ENCODE results near the gene RGMA. TPM values are rescaled to one million over a fixed set of nuclear protein-coding genes. Genes with fewer than 3 reads are reported as not detected.

The RGMA gene
- total RNA-seq, 1 donor from 2014 or later = not detected

DNA sequence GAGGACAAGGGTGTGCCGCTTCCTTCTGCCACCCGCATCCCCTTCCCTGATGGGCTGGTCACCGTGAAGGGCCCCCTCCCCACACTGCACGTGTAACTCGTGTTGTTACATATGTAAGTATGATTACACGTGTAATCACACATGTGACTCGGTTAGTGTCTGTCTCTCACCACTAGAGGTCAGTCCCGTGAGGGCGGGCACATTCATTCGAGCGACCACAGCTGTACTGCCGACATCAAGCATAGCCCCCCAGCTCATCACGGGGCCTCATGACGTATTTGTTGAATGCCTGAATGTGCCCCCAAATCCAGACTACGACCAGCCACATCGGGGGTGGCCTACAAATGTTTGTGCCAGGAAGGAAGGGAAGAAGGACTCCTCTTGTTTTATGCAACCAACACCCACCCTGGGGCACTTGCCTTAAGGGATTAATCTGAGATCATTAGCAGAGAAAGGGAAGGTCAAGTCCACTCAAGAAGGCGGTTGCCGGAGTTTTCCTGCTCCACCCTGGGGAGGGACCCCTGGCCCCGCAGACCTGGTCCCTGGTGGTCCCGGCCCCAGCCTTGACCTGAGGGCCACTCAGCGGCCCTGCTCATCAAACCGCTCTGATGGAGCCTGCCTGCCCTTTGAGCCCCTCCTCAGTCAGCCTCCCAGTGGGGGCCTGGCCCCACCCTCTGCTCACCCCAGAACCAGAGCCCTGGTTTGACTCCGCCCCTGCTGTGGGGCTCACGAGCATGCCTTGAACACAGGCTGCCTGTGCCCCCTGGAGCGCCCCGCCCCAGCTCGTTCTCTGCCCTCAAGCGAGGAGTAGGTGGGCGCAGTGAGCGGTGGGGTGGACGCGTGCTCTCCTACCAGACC lies 52.8 kb downstream of the RGMA start:
- intact Hi-C loops (cut with micrococcal nuclease) = no loop called here

DNA sequence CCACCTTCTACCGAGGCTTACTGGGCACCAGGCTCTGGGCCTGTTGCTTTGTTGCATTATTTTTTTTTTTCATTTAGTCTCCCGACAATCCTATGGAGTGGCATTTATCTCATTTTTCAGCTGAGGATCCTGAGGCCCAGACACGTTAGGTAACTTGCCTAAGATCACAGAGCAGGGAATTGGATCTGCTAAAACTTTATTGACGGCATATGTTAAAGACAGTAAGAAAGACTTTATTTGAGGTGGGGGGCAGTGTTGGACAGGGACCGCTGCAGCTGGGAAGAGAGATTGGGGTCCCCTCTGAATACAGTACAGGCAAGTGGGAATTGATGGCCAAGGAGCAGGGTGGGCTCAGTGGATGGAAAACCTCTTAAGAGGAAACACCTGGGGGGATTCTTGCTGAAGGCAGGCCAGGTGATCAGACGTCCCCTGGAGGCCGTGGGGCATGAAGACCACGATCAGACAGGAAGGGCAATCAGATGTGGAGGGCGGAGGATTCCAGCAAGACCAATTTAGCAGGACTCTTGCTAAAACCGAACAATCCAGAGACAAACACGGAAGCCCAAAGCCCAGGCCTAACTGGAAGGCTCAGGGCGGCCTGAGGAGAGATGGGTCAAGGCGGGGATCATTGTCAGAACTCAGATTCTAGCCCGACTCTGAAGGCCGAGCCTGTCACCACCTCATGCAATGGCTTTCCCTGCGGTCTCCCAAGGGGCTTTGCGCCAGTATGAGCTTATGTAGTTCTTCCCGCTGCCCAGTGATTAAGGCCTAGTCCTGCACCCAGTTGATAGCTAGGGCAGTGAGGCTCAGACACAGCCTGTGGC lies 53.7 kb downstream of the RGMA start:
- intact Hi-C loops (cut with micrococcal nuclease) = no loop called here

DNA sequence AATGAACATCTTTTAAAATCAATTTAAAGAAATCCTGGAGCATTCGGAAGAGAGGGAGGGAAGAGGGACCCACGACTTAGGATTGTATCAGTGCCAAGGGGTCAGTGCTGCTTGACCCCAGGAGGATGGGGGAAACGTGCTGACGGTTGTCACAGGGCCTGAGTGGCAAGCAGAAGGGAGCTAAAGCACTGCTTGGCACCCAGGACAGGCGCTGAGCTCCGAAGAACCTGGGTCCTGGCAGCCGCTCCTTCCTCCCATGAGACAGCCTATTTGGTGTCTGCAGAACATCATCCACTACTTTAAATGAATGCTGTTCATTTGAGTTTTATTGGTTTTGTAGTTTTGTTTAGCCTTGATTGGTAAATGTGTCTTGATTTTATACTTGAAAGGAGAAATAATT lies 54.5 kb downstream of the RGMA start:
- intact Hi-C loops (cut with micrococcal nuclease) = loop anchor here (5.0 kb wide), 1 partner anchor 963 kb away; no protein-coding TSS in a partner anchor

DNA sequence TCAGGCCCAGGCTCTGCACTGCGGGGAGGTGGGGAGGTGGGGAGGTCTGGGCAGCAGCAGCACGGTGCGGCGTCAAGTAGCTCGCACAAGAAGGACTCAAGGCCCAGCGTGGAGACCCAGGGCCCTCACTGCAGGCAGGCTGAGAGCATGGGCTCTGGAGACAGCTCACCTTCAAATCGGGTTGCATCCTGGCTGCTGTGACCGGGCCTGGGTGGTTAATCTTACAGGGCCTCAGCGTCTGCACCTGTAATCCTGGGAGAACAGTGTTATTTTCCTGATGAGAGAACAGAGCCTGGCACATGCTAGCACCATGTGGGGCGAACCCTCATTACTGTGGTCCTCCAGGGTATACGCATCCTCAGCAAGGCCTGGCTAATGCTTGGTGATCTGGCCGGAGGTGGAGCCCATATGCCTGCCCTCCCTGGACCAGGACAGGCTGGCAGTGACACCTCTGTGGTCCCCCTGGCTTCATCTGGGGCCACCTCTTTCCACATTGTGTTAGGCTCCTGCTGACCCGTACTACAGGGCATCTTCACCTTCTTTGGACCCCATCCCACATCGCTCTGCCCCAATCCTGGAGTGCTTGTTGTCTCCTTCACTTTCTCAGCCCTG lies 55.5 kb downstream of the RGMA start:
- intact Hi-C loops (cut with micrococcal nuclease) = loop anchor here (5.0 kb wide), 1 partner anchor 964 kb away; no protein-coding TSS in a partner anchor

DNA sequence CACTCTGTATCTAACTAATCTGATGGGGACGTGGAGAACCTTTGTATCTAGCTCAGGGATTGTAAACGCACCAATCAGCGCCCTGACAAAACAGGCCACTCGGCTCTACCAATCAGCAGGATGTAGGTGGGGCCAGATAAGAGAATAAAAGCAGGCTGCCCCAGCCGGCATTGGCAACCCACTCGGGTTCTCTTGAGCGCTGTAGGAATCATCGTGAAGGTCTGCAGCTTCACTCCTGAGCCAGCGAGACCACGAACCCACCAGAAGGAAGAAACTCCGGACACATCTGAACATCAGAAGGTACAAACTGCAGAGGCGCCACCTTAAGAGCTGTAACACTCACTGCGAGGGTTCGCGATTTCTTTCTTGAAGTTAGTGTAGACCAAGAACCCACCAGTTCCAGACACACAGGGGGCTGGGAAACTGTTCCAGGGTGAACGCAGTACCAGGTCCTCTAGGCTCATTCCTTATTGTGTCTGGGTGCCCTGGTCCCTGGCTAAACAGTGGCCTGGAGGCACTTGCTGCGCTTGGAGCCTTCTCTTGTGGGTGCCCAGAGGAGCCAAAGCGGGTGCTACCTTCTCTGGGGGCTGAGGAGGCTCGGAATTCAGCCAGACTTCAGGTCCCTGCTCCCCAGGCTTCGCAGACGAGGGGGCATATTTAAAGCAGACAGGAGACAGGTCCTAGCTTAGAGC lies 56.4 kb downstream of the RGMA start:
- intact Hi-C loops (cut with micrococcal nuclease) = loop anchor here (5.0 kb wide), 1 partner anchor 965 kb away; no protein-coding TSS in a partner anchor

DNA sequence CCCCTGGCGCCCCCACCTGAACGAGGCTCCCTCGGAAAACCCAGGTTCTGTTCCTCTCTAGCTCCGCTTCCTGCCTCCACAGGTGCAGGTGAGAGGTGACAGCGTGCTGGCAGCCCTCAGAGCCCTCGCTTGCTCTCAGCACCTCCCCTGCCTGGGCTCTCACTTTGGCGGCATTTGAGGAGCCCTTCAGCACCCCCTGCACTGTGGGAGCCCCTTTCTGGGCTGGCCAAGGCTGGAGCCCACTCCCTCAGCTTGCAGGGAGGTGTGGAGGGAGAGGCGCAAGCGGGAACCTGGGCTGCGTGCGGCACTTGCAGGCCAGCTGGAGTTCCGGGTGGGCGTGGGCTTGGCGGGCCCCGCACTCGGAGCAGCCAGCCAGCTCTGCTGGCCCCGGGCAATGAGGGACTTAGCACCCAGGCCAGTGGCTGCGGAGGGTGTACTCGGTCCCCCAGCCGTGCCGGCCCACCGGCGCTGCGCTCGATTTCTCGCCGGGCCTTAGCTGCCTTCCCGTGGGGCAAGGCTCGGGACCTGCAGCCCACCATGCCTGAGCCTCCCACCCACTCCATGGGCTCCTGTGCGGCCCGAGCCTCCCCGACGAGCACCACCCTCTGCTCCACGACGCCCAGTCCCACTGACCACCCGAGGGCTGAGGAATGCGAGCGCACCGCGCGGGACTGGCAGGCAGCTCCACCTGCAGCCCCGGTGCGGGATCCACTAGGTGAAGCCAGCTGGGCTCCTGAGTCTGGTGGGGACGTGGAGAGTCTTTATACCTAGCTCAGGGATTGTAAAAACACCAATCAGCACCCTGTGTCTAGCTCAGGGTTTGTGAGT lies 57.2 kb downstream of the RGMA start:
- intact Hi-C loops (cut with micrococcal nuclease) = loop anchor here (5.0 kb wide), 1 partner anchor 966 kb away; no protein-coding TSS in a partner anchor

DNA sequence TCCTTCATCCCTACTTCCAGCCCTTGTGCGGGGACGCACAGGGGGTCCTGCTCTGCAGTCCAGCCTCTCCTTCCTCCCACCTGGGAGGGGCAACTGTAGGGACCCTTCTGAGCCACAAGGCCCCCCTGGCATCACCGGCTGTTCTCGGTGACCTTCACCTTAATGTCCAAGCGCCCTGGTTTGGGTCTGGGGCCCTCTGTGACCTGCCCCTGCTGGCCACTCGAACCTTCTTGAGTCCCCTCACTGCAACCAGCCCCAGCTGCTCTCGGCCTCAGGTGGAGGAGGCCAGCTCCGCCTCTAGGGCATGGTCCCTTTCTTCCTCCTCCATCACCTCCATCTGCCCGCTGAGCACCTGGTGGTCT lies 57.9 kb downstream of the RGMA start:
- intact Hi-C loops (cut with micrococcal nuclease) = loop anchor here (5.0 kb wide), 1 partner anchor 966 kb away; no protein-coding TSS in a partner anchor

DNA sequence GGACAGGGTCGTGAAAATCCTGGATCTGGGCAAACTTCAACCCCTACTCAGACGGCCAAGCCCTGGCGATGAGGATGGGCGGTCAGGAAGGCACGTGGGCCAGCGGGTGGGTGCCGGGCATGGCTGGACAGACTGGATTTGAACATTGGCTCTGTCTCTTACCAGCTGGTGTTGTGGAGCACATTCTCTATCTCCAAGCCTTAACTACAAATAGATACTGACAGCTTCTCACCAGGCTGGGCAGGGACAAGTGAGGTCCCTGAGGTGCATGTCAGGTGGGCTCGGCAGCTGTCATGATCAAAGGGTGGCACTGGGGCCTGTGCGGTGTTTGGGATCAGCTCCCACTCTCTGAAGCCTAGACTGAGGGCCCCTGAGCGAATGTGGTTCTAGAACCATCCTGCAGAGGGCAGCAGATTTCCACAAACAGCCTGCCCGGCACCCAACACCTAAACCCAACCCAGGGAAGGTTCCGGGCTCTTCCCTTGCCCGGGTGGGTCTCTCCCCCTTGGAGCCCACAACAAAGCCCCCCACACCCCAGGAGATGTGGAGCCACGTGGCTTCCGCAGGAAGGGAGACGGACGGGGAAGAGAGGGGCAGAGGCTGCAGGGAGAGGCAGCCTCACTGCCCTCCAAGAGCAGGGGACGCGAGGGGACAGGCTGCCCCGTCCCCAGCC lies 58.4 kb downstream of the RGMA start:
- intact Hi-C loops (cut with micrococcal nuclease) = loop anchor here (1.0 to 5.0 kb wide), 3 partner anchors 57 to 1090 kb away; no protein-coding TSS in a partner anchor

DNA sequence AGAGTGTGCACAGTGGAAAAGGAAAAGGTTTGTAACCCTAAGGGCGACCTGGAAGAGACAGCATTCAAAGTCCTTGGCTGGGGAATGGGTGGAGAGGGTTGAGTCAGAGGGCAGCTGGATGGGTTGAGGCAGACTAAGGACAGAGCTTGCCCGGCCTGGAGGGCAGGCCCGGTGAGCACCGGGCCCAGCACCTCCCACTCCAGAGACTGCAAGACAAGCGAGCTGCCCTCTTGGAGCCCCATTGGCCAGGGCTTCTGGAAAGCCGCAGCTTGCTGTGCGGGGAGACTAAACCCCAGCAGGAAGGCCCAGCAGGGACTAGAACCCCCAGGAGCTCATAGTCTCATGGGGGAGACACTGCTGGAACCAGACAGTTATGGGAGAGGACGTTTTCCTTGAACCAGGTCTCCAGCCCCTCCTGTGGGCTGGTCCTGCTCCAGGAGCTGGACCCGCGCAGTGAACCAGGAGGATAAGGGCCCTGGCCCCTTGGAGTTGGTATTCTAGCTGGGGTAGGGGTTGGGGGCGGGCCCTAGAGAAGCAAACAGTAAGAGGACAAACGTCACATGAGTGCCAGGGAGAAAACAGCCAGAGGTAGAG lies 59.1 kb downstream of the RGMA start:
- intact Hi-C loops (cut with micrococcal nuclease) = loop anchor here (1.0 to 10.0 kb wide), 4 partner anchors 57 to 1205 kb away; partner anchors contain the start of gene MCTP2

DNA sequence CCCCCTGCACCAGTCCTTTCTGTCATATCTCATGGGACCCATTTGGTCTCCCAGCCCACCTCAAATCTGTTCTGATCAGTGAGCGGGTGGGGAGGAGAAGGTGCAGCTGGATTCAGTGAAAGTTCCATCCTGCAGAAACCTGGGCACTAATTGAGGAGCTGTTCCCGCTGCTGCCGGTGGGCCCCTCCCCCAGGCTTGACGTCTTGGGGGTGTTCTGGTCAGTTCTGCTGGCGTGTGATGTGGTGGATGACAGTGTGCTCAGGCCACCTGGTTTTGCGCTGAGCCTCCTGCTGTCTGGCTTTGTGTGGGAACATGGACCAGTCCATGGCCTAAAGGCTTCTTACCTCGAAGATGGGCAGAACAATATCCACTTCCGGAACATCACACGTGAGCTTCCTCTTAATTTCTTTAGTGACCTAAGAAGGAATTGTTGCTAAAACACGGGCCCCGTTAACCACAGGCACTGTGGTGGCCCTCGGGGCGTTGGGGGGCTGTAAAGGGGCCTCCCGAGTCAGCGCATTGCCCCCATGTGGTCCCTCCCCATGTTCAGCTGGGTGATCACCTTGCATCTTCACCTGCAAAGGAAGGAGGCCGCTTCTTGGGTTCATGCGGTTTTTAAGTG lies 59.7 kb downstream of the RGMA start:
- intact Hi-C loops (cut with micrococcal nuclease) = loop anchor here (10.0 kb wide), 1 partner anchor 1205 kb away; the partner anchor contains the start of gene MCTP2

DNA sequence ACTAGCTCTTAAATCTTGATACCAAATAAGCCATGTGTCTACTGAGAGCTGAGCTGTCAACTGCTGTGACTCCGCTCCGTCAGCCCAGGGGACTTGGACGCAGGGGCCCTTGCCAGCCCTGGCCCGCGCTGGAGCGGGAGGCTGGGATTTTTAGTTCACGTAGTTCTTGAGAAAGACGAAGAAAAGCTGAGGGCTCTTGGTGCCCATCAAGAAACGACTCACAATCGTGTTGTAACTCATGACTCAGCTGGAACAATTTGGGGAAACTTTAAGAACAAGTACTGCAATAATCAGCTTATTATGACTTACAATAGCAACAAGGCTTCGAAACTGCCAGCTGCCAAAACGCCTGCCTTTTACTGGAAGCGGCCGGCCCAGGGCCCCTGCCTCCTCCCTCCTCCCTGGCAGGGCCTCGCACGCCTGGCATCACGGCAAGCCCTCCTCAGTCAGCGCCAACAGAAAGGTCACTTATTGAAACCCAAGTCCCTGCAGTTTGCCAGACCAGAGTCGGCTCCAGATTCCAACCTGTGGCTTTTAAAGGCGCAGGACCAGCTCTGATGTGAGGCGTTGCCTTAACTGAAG lies 60.3 kb downstream of the RGMA start:
- intact Hi-C loops (cut with micrococcal nuclease) = loop anchor here (10.0 kb wide), 1 partner anchor 1206 kb away; the partner anchor contains the start of gene MCTP2

DNA sequence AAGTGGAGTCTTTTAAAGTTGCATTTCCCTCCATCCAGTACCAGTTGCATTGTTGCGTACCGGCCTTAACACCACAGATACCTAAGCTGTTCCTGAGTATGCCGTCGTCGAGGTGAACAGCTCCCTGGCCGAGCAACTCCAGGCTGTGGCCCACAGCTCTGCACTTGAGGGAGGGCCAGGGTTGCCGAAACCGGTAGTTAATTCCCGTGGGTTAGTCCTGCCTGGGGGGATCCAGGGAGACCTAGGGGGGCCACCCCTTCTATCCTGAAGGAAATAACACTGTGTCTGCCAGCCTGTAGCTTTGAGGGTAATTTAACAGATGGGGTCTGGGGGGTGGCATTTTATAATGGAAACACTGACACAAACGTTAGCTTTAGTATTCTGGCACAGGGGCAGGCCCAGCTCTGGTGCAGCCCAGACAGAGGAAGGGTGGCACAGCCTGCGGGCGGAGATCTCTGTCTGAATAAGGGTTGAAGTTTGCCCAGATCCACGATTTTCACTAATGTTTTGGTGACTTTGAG lies 60.8 kb downstream of the RGMA start:
- intact Hi-C loops (cut with micrococcal nuclease) = loop anchor here (10.0 kb wide), 1 partner anchor 1207 kb away; the partner anchor contains the start of gene MCTP2

DNA sequence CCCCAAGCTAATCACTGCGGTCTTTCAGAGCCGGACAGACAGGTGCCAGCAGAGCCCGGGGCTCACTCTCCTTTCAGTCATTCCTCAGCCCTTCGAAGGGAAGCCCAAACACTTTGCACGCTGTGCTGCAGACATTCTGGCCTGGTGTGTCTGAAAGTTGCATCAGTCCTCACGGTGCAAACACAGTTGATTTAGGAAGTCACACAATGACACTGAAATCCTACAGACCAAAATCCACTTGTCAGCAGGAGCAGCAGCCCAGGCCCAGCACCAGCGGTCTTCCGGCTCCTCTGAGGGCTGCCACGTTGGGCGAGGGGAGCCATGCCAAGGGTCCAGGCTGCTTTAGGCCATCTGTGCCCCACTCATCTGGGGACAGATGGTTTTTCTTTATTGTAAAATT lies 61.6 kb downstream of the RGMA start:
- intact Hi-C loops (cut with micrococcal nuclease) = loop anchor here (10.0 kb wide), 1 partner anchor 1207 kb away; the partner anchor contains the start of gene MCTP2

DNA sequence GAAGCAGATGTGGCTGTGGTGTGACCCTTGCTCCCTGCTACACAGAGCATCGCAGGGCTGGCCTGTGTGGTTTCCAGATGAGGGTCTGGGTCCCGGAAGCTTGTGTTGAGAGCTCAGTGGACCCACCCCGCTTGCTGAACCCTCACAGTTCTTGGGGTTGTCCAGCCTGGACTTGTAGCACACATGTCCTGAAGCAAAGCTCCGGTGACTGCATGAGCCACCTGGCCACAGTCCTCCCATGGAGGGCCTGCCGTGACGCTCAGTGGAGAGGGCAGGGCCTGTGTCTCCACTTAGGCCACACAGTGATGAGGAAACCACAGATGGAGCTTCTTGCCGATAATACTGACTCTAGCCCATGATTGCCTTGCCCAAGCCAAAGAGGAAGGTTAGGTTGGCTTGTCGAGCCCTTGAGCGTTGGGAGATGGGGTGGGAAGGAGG lies 62.6 kb downstream of the RGMA start:
- intact Hi-C loops (cut with micrococcal nuclease) = loop anchor here (10.0 kb wide), 1 partner anchor 1208 kb away; the partner anchor contains the start of gene MCTP2

DNA sequence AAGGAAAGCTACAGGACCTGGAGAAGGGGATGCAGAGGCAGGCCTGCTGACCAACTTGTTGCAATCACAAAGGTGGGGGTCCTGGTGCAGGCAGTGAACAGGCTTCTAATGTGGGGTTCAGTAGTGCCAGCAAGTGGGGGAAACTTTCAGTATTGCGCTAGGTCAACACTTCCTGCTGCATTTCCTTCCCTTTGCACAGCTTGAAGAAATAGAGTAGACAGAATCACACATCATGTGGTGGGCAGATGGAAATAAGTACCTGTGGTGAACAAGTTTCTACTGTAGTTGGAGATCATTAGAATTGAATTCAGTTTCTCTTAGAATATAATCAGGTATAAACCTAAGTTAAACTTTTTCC lies 63.4 kb downstream of the RGMA start:
- intact Hi-C loops (cut with micrococcal nuclease) = loop anchor here (10.0 kb wide), 1 partner anchor 1209 kb away; the partner anchor contains the start of gene MCTP2

DNA sequence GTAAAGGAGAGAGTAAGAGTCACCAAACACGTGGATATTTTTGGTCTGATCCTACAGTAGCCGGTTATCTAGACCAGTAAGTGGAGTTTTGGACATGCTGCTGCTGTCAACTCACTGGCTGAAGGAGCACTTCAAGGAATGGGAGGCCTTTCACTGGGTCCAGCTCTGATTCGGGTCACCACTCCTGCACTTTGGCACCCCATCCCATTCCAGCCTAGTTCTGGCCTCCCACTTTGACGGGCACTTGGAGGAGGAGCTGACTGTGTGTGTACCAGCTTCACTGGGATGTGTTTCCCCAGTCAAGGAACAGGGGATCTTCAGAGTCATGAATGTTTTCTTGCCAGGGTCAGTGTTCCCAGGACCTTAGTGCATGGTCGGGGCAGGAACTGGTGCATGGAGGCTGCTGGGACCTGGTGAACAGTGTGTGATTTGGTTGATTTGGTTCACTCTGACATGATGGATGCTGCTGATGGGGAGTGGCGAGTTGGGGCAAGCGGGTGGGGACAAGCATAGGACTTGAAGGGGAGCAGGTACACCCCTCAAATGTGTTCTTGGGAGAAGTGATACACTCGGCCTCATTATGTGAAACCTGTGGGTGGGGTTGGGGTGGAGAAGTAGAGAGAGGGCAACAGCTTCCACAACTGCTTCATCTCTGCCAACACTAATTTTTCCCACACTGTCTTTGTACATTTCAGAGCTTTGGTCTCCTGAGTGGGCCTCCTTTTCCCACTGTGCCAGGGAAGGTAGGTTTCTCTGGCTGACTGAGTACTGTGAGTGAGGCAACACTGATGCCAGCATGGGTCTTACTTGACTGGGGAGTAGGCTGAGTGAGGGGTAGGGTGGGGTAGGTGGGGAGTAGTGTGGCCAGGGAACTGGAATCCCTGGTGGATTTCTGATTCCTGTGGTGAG lies 64.0 kb downstream of the RGMA start:
- intact Hi-C loops (cut with micrococcal nuclease) = loop anchor here (10.0 kb wide), 1 partner anchor 1210 kb away; the partner anchor contains the start of gene MCTP2
